ENCODE results near the gene ITPR2.

- TF ChIP-seq CTCF (IDR thresholded peaks at IDR 0.05) (no peak), POLR2A (IDR thresholded peaks at IDR 0.05) (no peak)
Observed at GRCh38 chr12:26425587-26426260, 407.3 kb downstream of the ITPR2 start.

Measured in Peyer's patch (tissue), 4 donors.